ENCODE results near the gene ABCB10. TPM values are rescaled to one million over a fixed set of nuclear protein-coding genes. Genes with fewer than 3 reads are reported as not detected.
"Not testable (repeated sequence)": the region's sequence is repeated elsewhere in the genome, so short reads cannot be mapped to it uniquely, and the experiment has no call there.

ABCB10 gene
- total and polyA plus RNA-seq, 8 donors: 3.8 to 8.6 (median 6.4) TPM

DNA sequence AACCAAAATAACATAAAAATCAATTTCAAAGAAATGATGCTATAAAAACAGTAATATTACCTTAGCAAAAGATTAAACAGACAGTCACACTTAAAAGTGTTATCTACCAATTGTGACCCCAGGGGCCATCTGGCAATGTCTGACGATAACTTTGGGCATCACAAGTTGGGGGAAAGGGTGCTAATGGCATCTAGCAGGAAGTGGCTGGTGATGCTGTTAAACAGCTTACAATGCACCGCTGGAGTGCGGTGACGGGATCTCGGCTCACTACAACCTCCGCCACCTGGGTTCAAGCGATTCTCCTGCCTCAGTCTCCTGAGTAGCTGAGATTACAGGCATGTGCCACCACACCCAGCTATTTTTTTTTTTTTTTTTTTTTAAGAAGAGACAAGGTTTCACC is 78.0 kb downstream of the ABCB10 start:
- peaks cover 0 to 23% (median 9%) of the 10 kb centered on the region in 3 donors for H3K36me3 ChIP-seq
- no peaks in the 10 kb centered on the region for H3K9me3 ChIP-seq
- ATAC-seq (no peak), DNase-seq (no peak), FAIRE-seq (no peak)
- intact Hi-C loops (cut with DNase I): no loop called here
- H3K27ac ChIP-seq: no peak overlapping the region
- TF ChIP-seq, protein P1, sequence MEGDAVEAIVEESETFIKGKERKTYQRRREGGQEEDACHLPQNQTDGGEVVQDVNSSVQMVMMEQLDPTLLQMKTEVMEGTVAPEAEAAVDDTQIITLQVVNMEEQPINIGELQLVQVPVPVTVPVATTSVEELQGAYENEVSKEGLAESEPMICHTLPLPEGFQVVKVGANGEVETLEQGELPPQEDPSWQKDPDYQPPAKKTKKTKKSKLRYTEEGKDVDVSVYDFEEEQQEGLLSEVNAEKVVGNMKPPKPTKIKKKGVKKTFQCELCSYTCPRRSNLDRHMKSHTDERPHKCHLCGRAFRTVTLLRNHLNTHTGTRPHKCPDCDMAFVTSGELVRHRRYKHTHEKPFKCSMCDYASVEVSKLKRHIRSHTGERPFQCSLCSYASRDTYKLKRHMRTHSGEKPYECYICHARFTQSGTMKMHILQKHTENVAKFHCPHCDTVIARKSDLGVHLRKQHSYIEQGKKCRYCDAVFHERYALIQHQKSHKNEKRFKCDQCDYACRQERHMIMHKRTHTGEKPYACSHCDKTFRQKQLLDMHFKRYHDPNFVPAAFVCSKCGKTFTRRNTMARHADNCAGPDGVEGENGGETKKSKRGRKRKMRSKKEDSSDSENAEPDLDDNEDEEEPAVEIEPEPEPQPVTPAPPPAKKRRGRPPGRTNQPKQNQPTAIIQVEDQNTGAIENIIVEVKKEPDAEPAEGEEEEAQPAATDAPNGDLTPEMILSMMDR (IDR thresholded peaks at IDR 0.05): no peak
- H3K27me3 ChIP-seq: no peaks in the 10 kb centered on the region
- H3K4me1 ChIP-seq: no peaks in the 10 kb centered on the region
- 93% methylated on average over 7 of the region's 7 CpGs for WGBS, 2 donors
- H3K4me3 ChIP-seq: no peak overlapping the region

DNA sequence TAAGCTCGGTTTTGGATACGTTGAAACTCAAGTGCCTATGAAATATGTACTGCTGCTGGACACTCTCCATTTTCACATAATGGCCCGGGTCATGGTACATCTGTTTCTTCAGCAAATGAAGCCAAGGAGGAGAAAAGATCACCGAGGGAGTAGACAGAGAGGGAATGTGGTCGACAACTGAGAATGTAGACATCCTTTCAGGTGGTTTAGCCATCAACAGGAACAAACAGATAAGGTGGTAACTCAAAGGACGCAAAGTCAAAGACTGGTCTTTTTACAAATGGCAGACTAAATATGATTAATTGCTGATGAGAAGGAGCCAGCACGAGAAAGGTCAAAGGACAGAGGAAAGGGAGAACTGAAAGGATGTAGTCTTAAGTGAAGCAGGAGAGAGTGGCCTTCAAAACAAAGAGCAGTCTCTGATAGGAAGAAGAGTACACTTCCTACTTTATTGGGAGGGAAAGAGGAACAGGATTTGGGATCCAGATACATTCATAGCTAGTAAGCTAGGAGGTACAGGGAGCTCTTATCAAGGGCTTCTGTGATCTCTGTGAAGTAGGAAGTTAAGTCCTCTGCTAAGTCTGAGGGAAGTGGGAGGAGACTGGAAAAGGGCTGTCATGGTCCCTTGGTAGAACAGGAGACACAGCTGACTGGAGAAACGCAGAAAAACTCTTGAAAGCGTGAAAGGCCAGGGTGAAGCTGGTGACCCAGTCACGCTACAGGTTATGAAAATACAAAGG is 78.7 kb downstream of the ABCB10 start:
- no peak for FAIRE-seq
- H3K36me3 ChIP-seq: peaks cover 0 to 22% (median 9%) of the 10 kb centered on the region in 3 donors
- intact Hi-C loops (cut with DNase I): loop anchor here in 2 of 3 donors (5.0 to 10.0 kb wide), 2 partner anchors 215 to 218 kb away; no protein-coding TSS in a partner anchor

DNA sequence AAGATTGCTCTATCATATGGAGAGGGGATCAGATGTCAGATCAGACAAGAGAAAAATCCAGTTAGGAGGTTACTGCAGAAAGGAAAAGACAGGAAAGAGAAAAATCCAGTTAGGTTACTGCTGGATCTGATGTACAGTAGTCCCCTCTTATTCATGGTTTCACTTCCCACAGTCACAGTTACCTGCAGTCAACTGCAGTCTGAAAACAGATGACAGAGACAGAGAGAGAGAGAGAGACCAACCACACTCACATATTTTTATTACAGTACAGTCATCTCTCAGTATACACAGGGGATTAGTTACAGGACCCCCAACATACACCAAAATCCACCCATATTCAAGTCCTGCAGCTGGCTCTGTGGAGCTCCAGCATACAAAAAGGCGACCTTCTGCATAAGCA is 79.7 kb downstream of the ABCB10 start:
- TF ChIP-seq, protein P1 (IDR thresholded peaks at IDR 0.05): no peak
- no peak for DNase-seq
- Histone ChIP-seq H3K27ac (no peak overlapping the region), H3K27me3 (no peaks in the 10 kb centered on the region), H3K9me3 (no peaks in the 10 kb centered on the region), H3K4me1 (no peaks in the 10 kb centered on the region), H3K4me3 (no peak overlapping the region), H3K36me3 (peaks cover 0 to 24% (median 18%) of the 10 kb centered on the region in 3 donors)
- WGBS, 2 donors: 85 to 92% methylated on average over 1 of the region's 1 CpG
- FAIRE-seq: no peak
- ATAC-seq: no peak
- intact Hi-C loops (cut with DNase I): loop anchor here in 2 of 3 donors (5.0 to 10.0 kb wide), 2 partner anchors 214 to 217 kb away; no protein-coding TSS in a partner anchor

More for the DNA sequence above, 78.7 kb downstream of the ABCB10 start:
- ATAC-seq (no peak), DNase-seq (no peak)
- 63 to 71% methylated on average over 10 of the region's 10 CpGs for WGBS, 2 donors
- Histone ChIP-seq H3K27me3 (no peaks in the 10 kb centered on the region), H3K4me3 (no peak overlapping the region), H3K4me1 (no peaks in the 10 kb centered on the region), H3K27ac (no peak overlapping the region), H3K9me3 (no peaks in the 10 kb centered on the region)
- TF ChIP-seq, protein P1 (IDR thresholded peaks at IDR 0.05): no peak

DNA sequence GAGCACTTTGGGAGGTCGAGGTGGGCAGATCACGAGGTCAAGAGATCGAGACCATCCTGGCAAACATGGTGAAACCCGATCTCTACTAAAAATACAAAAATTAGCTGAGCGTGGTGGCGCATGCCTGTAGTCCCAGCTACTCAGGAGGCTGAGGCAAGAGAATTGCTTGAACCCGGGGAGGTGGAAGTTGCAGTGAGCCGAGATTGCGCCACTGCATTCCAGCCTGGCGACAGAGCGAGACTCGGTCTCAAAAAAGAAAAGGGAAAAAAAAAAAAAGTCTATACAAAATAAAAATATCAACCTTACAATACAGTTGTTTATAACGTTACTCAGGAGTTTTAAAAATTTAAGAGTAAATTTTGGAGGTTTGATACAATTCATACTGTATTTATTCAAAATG is 82.6 kb downstream of the ABCB10 start:
- not testable (repeated sequence) for ATAC-seq, FAIRE-seq, DNase-seq, H3K9me3 ChIP-seq, H3K27me3 ChIP-seq, H3K27ac ChIP-seq, H3K4me1 ChIP-seq, H3K4me3 ChIP-seq
- intact Hi-C loops (cut with DNase I): loop anchor here in 2 of 3 donors (5.0 to 10.0 kb wide), 2 partner anchors 211 to 214 kb away; no protein-coding TSS in a partner anchor
- WGBS, 2 donors: 95 to 97% methylated on average over 13 of the region's 13 CpGs
- peaks cover 0 to 12% (median 9%) of the 10 kb centered on the region in 3 donors for H3K36me3 ChIP-seq

DNA sequence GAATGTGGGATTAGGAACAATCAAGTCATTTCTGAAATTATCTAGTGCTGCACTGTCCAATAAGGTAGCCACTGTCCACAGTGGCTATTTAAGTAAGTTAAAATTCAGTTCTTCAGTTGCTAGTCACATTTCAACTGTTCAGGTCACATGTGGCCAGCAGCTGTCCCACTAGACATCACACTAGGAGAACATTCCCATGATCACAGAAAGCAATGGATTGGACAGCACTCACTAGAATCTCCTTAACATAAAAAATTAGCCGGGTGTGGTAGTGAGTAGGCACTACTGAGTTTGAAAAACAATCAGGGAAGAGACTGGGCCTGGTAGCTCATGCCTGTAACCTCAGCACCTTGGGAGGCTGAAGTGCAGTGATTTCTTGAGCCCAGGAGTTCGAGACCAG is 84.0 kb downstream of the ABCB10 start:
- Histone ChIP-seq H3K4me1 (no peaks in the 10 kb centered on the region), H3K36me3 (peaks cover 0 to 22% (median 20%) of the 10 kb centered on the region in 3 donors), H3K4me3 (no peak overlapping the region), H3K9me3 (no peaks in the 10 kb centered on the region), H3K27me3 (no peaks in the 10 kb centered on the region), H3K27ac (no peak overlapping the region)
- no peak for DNase-seq
- WGBS, 2 donors: 85 to 91% methylated on average over 2 of the region's 2 CpGs
- ATAC-seq: no peak
- intact Hi-C loops (cut with DNase I): loop anchor here in 1 of 3 donors (10.0 kb wide), 1 partner anchor 210 kb away; no protein-coding TSS in a partner anchor
- TF ChIP-seq, protein P1 (IDR thresholded peaks at IDR 0.05): no peak
- FAIRE-seq: no peak

Measured in pancreas (tissue), 10 donors.